K562 (cell line): Measurements from ENCODE around the gene INSIG1. TPM values are rescaled to one million over a fixed set of nuclear protein-coding genes. Genes with fewer than 3 reads are reported as not detected.

Source experiments
- CHD7 ChIP-seq: fragments of 200-600 bp; sonication (generic); IDR thresholded peaks from one replicate; pipeline ENCODE4 v1.6.1; 2012; ENCODE audit warnings: mild to moderate bottlenecking, low read depth, low read length, inconsistent platforms
- ELF4 ChIP-seq: fragments of 450-650 bp; formaldehyde crosslinking; IDR thresholded peaks from 2 replicates; pipeline ENCODE4 v1.4.0; 2022; ENCODE audit warnings: missing genetic modification characterization
- GATA2 ChIP-seq: sonication (generic); formaldehyde crosslinking; IDR thresholded peaks from 2 replicates; pipeline ENCODE4 v1.4.0; 2020; ENCODE audit warnings: mild to moderate bottlenecking, missing genetic modification reagents
- GATAD2B ChIP-seq: fragments of 450-650 bp; IDR thresholded peaks from 2 replicates; pipeline ENCODE4 v1.6.1; 2017; ENCODE audit warnings: mild to moderate bottlenecking, borderline replicate concordance
- KDM5B ChIP-seq: fragments of 200-600 bp; sonication (generic); IDR thresholded peaks from 2 replicates; pipeline ENCODE4 v1.6.1; 2012; ENCODE audit warnings: low read depth, mild to moderate bottlenecking, moderate library complexity, low read length, control low read depth, inconsistent platforms; ENCODE audit not compliant: insufficient replicate concordance
- MBD1 ChIP-seq: fragments of 250-450 bp; sonication (Bioruptor Pico); IDR thresholded peaks from 2 replicates; pipeline ENCODE4 v1.8.0; 2022; ENCODE audit warnings: inconsistent platforms
- POLR2G ChIP-seq: fragments of 200-400 bp; formaldehyde crosslinking; IDR thresholded peaks from 2 replicates; pipeline ENCODE4 v1.6.1; 2017; ENCODE audit warnings: low read depth, mild to moderate bottlenecking, antibody characterized with exemption, low read length, moderate library complexity
- RB1 ChIP-seq: fragments of 450-650 bp; IDR thresholded peaks from 2 replicates; pipeline ENCODE4 v1.6.1; 2017; ENCODE audit warnings: low read depth, mild to moderate bottlenecking
- SNRNP70 ChIP-seq: fragments of 200-400 bp; formaldehyde crosslinking; optimal IDR thresholded peaks from 2 replicates; pipeline ENCODE3; 2017; ENCODE audit warnings: low read depth, low read length
- SP2 ChIP-seq: IDR thresholded peaks from 2 replicates; pipeline ENCODE4 v1.6.1; 2011; ENCODE audit warnings: mild to moderate bottlenecking, low read depth, low read length, moderate library complexity; ENCODE audit not compliant: poor library complexity, severe bottlenecking; ENCODE audit errors: extremely low read depth
- STAG1 ChIP-seq: sonication (generic); formaldehyde crosslinking; IDR thresholded peaks from 2 replicates; pipeline ENCODE4 v1.5.0; 2020; ENCODE audit warnings: missing genetic modification reagents, borderline replicate concordance
- TSC22D4 ChIP-seq: fragments of 450-650 bp; IDR thresholded peaks from 2 replicates; pipeline ENCODE4 v1.6.1; 2016; ENCODE audit warnings: missing genetic modification characterization, missing biosample characterization, control low read depth
- U2AF2 ChIP-seq: fragments of 200-400 bp; formaldehyde crosslinking; optimal IDR thresholded peaks from 2 replicates; pipeline ENCODE3; 2017; ENCODE audit warnings: low read depth, mild to moderate bottlenecking, low read length
- ZBED1 ChIP-seq: IDR thresholded peaks from 2 replicates; pipeline ENCODE4 v1.6.1; 2014
- ZNF586 ChIP-seq: fragments of 450-650 bp; formaldehyde crosslinking; conservative IDR thresholded peaks from 2 replicates; pipeline ENCODE4 v1.4.0; 2020; ENCODE audit warnings: mild to moderate bottlenecking, moderate library complexity
- polyA plus RNA-seq, 8 experiments: library from polyadenylated mRNA; depleted of rRNA in 4 of 8; stranded (reverse) in 5 of 8; unstranded in 3 of 8; fragments of >200 nt; fragmentation: Nextera tagmentation in 2 of 8; fragmentation: Illumina TruSeq in 1 of 8; extraction: Ambion mirVana in 2 of 8; extraction: Trizol in 1 of 8; gene quantifications; 2 replicates each; pipeline versions ENCODE4 v1.2.1 to v1.2.3, GENCODE V29; 2011 to 2014; ENCODE audit warnings: inconsistent platforms in 1 of 8, missing spikeins in 1 of 8
- total RNA-seq, 7 experiments: library from RNA; depleted of rRNA in 6 of 7; stranded (reverse); fragments of >200 nt in 6 of 7; fragmentation: Illumina TruSeq in 2 of 7; extraction: Trizol in 2 of 7; gene quantifications; 2 replicates each; pipeline versions ENCODE4 v1.2.1 to v1.2.3, GENCODE V29; 2011 to 2021; ENCODE audit warnings: low replicate concordance in 1 of 7

Gene INSIG1
- total and polyA plus RNA-seq, 9 of the 15 experiments (the other 6 are each of a cell fraction or from before 2014, with no cell fraction given): 57.1 to 787 (median 238) TPM

- TF ChIP-seq CHD7 (peak; percentile 63), MBD1 (CRISPR knock-in tag) (0 out of 2 replicates have a peak, but pooled peaks have one; percentile 69), STAG1 (CRISPR knock-in tag) (no peak), KDM5B (peak; percentile 36), GATA2 (0 out of 2 replicates have a peak, but pooled peaks have one; percentile 43), ZBED1 (peak; percentile 97; the same call in 1 of the 2 replicates), TSC22D4 (tag) (no peak), ZNF586 (CRISPR knock-in tag) (0 out of 2 replicates have a peak, but pooled peaks have one; percentile 48), U2AF2 (no peak), ELF4 (CRISPR knock-in tag) (peak; percentile 35; the same call in 1 of the 2 replicates), RB1 (peak; percentile 36; the same call in 1 of the 2 replicates), SNRNP70 (no peak), POLR2G (peak; percentile 62), GATAD2B (peak; percentile 60; the same call in 1 of the 2 replicates), SP2 (no peak)
Observed at GRCh38 chr7:155310425-155311114, 12.9 kb downstream of the INSIG1 start (continued).
